ENCODE data around the gene SMIM22. TPM values are rescaled to one million over a fixed set of nuclear protein-coding genes. Genes with fewer than 3 reads are reported as not detected.

Gene SMIM22
- total RNA-seq, 2 donors from 2014 or later, result 361 to 457 TPM

DNA sequence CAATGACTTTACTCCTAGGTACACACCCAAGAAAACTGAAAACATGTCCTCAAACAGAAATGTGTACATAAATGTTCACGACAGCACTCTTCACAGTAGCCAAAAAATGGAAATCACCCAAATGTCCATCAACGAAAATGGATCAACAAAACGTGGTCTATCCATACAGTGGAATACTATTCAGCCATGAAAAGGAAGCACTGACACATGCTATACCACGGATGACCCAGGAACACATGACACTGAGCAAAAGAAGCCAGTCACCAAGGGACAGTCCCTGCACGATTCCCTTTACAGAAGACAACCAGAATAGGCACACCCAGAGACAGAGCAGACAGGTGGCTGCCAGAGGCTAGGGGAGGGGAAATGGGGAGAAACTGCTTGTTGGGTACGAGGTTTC is 39.5 kb upstream of the SMIM22 start:
- H3K36me3 ChIP-seq, result peaks cover 11% of the 10 kb centered on the region

DNA sequence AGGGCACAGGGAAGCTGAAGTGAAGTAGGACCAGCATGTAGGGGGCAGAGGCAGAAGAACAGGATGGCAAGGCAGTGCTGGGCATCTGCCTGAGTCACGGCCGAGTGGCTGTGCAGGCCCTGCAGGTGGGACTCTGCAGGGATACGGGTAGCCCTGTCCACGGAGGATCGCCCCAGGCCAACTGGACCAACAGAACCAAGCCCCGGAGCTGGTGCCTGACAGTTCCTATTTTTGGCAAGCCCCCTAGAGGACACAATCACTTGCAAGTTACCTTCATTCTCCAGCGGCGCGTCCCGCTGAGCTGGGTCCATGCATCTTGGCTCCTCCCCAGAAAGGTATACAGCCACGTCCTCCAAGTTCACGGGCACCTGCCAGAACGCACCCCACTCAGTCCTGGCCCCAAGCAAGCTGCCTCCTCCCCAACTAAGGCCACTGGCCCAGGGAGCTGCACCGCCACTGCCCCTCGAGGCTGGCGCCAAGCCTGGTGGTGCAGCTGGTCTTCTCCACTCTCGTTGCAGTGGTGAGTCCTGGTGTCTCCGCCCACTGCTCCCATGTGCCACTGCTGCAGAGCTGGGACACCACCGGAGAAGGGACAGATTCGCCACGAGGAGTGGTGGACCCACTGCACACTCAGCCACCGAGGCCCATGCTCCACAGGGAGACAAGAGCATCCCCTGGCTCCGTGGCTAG is 34.8 kb upstream of the SMIM22 start:
- intact Hi-C loops (cut with DNase I), result no loop called here
- Histone ChIP-seq H3K27me3 (no peaks in the 10 kb centered on the region), H3K36me3 (peaks cover 7% of the 10 kb centered on the region), H3K9me3 (no peaks in the 10 kb centered on the region), H3K4me1 (peaks cover 1% of the 10 kb centered on the region), H3K9ac (ENCODE audit: low read depth in 2 of 2, low read length in 2 of 2) (no peak overlapping the region), H3K4me3 (no peak overlapping the region), H3K27ac (no peak overlapping the region)
- DNase-seq, result no peak
- TF ChIP-seq, protein P1, sequence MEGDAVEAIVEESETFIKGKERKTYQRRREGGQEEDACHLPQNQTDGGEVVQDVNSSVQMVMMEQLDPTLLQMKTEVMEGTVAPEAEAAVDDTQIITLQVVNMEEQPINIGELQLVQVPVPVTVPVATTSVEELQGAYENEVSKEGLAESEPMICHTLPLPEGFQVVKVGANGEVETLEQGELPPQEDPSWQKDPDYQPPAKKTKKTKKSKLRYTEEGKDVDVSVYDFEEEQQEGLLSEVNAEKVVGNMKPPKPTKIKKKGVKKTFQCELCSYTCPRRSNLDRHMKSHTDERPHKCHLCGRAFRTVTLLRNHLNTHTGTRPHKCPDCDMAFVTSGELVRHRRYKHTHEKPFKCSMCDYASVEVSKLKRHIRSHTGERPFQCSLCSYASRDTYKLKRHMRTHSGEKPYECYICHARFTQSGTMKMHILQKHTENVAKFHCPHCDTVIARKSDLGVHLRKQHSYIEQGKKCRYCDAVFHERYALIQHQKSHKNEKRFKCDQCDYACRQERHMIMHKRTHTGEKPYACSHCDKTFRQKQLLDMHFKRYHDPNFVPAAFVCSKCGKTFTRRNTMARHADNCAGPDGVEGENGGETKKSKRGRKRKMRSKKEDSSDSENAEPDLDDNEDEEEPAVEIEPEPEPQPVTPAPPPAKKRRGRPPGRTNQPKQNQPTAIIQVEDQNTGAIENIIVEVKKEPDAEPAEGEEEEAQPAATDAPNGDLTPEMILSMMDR (IDR thresholded peaks at IDR 0.05), result no peak

More for the DNA sequence above, 39.5 kb upstream of the SMIM22 start:
- H3K4me1 ChIP-seq, result no peaks in the 10 kb centered on the region
- TF ChIP-seq, protein P1 (IDR thresholded peaks at IDR 0.05), result no peak
- no peaks in the 10 kb centered on the region for H3K9me3 ChIP-seq
- no peak overlapping the region for H3K4me3 ChIP-seq
- H3K27ac ChIP-seq, result no peak overlapping the region
- DNase-seq, result no peak
- H3K27me3 ChIP-seq, result no peaks in the 10 kb centered on the region
- intact Hi-C loops (cut with DNase I), result no loop called here
- no peak overlapping the region for H3K9ac ChIP-seq (ENCODE audit: low read depth in 2 of 2, low read length in 2 of 2)

DNA sequence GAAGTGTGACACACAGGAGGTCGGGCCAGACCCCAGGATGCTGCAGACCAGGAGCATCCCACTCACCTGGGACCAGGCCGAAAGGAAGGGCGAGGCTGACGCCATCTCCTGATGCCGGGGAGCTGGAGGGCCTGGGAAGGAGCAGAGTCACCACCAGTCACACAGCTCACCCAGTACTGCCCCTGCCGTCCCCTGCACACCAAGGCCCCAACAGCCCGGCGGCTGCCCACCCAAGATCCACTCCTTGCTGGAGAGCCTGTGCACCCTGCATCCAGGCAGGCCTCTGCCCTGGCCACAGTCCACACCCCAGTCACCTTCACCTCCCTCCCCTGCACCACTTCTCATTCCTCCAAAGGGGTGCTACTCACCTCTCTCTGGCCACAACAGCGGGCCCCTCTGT is 33.0 kb upstream of the SMIM22 start:
- Histone ChIP-seq H3K27ac (no peak overlapping the region), H3K36me3 (peaks cover 7% of the 10 kb centered on the region), H3K9ac (ENCODE audit: low read depth in 2 of 2, low read length in 2 of 2) (no peak overlapping the region), H3K27me3 (no peaks in the 10 kb centered on the region), H3K4me1 (peaks cover 11% of the 10 kb centered on the region), H3K4me3 (no peak overlapping the region), H3K9me3 (no peaks in the 10 kb centered on the region)
- no peak for DNase-seq
- TF ChIP-seq, protein P1 (IDR thresholded peaks at IDR 0.05), result no peak
- intact Hi-C loops (cut with DNase I), result no loop called here

DNA sequence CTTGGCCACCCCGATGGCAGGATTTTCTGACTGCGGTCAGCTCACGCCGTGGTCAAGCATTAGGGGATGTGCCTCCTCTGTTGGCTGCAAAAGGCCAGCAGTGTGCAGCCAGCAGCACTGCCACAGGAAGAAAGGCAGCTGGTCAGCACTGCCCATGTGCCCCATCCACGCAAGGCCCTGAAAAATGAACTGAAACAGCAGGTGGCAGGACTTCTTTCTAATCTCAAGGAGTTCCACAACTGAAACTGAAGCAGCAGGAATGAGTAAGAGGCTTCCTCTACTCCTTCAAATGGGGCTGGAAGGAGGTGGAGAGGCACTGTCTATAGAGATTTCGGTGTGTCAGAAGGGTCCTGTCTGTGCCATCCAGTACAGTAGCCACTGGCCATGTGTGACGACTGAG is 31.4 kb upstream of the SMIM22 start:
- Histone ChIP-seq H3K4me1 (peaks cover 15% of the 10 kb centered on the region), H3K27me3 (no peaks in the 10 kb centered on the region), H3K36me3 (peaks cover 7% of the 10 kb centered on the region), H3K9ac (ENCODE audit: low read depth in 2 of 2, low read length in 2 of 2) (no peak overlapping the region), H3K9me3 (no peaks in the 10 kb centered on the region), H3K4me3 (no peak overlapping the region), H3K27ac (no peak overlapping the region)
- intact Hi-C loops (cut with DNase I), result no loop called here
- no peak for DNase-seq
- TF ChIP-seq, protein P1 (IDR thresholded peaks at IDR 0.05), result no peak

DNA sequence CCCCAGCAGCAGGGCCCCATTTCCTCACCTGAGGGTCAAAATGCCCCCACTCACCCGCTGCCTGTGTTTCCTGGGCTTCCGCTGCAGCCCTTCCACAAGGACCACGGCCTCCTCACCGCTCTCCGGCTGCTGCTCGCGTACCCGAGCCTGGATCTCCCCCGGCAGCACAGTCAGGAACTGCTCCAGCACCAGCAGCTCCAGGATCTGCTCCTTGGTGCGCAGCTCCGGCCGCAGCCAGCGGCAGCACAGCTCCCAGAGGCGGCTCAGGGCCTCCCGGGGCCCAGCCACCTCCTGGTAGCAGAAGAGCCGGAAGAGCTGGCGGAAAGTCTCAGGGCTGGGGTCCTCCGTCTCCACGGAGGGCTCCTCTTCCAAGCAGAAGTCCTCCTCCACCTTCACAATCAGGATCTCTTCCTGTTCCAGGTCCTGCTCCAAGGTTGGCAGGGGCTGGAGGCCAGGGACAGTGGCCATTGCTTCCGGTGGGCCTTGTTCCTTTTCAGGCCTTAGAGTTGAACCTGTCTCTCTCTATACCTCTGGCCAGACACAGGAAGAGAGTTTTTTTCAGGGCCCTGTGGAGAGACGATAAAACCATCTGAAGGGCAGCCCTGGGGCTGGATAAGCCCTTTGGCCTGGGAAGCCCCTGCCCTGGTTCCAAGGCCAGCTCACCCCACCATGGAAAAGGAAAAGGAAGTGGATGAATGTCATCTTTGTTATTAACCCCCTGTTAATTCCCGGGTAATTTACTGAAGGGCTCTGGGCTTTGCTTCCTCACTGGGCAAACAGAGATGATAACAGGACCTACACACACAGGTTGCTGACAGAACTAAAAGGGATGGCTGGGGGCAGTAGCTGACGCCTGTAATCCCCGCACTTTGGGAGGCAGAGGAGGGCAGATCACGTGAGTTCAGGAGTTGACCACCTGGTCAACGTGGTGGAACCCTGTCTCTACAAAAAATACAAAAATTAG is 29.4 kb upstream of the SMIM22 start:
- TF ChIP-seq, protein P1 (IDR thresholded peaks at IDR 0.05), result no peak
- no peak for DNase-seq
- Histone ChIP-seq H3K9ac (ENCODE audit: low read depth in 2 of 2, low read length in 2 of 2) (peak overlapping the region; percentile 87 to 96), H3K9me3 (no peaks in the 10 kb centered on the region), H3K36me3 (no peaks in the 10 kb centered on the region), H3K27ac (peak overlapping the region; percentile 90), H3K4me1 (peaks cover 15% of the 10 kb centered on the region), H3K27me3 (no peaks in the 10 kb centered on the region), H3K4me3 (peak overlapping the region; percentile 97)
- intact Hi-C loops (cut with DNase I), result no loop called here
